Trophoblast cell (in vitro differentiated cells and primary cell): ENCODE measurements around the gene CEACAM4.
A peak's percentile ranks its signal among the peaks of the same experiment; 100 is the strongest.

Experiments
- DNase-seq, 2 donors: peaks; one replicate each; pipeline ENCODE4 v3.0.0-alpha.2; 2016
- H2AFZ ChIP-seq: 2 replicates; pipeline ENCODE4 v1.6.1; 2013; ENCODE audit warnings: low read length, moderate library complexity, mild to moderate bottlenecking; ENCODE audit not compliant: insufficient read depth, poor library complexity
- H2AK5ac ChIP-seq: 2 replicates; pipeline ENCODE4 v1.6.1; 2013; ENCODE audit warnings: mild to moderate bottlenecking, low read length
- H2BK120ac ChIP-seq: 2 replicates; pipeline ENCODE4 v1.6.1; 2013; ENCODE audit warnings: low read length, mild to moderate bottlenecking, moderate library complexity; ENCODE audit not compliant: insufficient read depth, poor library complexity
- H2BK12ac ChIP-seq: 2 replicates; pipeline ENCODE4 v1.6.1; 2013; ENCODE audit warnings: mild to moderate bottlenecking, low read length, moderate library complexity
- H2BK5ac ChIP-seq: 2 replicates; pipeline ENCODE4 v1.6.1; 2013; ENCODE audit warnings: low read length, low read depth, moderate library complexity, mild to moderate bottlenecking; ENCODE audit not compliant: poor library complexity
- H3K14ac ChIP-seq: 2 replicates; pipeline ENCODE4 v1.6.1; 2013; ENCODE audit warnings: mild to moderate bottlenecking, low read length
- H3K18ac ChIP-seq: 2 replicates; pipeline ENCODE4 v1.6.1; 2013; ENCODE audit warnings: mild to moderate bottlenecking, low read length
- H3K23ac ChIP-seq: 2 replicates; pipeline ENCODE4 v1.6.1; 2013; ENCODE audit warnings: low read length
- H3K27ac ChIP-seq: 2 replicates; pipeline ENCODE4 v1.5.1; 2013; ENCODE audit warnings: low read depth, mild to moderate bottlenecking, inconsistent platforms, low read length, moderate library complexity
- H3K27me3 ChIP-seq: 2 replicates; pipeline ENCODE4 v1.6.1; 2013; ENCODE audit warnings: inconsistent platforms, mild to moderate bottlenecking, low read length, moderate library complexity; ENCODE audit not compliant: insufficient read depth
- H3K36me3 ChIP-seq, 2 experiments: 1 replicate in 1 of 2; 2 replicates in 1 of 2; pipeline ENCODE4 v1.6.1; 2013; ENCODE audit warnings: low read length in 2 of 2, mild to moderate bottlenecking in 2 of 2, moderate library complexity in 1 of 2; ENCODE audit not compliant: insufficient read depth in 2 of 2, control insufficient read depth in 1 of 2
- H3K4ac ChIP-seq: 2 replicates; pipeline ENCODE4 v1.6.1; 2013; ENCODE audit warnings: low read depth, mild to moderate bottlenecking, low read length, moderate library complexity
- H3K4me1 ChIP-seq, 2 experiments: 1 replicate in 1 of 2; 2 replicates in 1 of 2; pipeline ENCODE4 v1.6.1; 2013; ENCODE audit warnings: low read length in 2 of 2, mild to moderate bottlenecking in 2 of 2, moderate library complexity in 1 of 2; ENCODE audit not compliant: insufficient read depth in 2 of 2, control insufficient read depth in 1 of 2
- H3K4me2 ChIP-seq: 2 replicates; pipeline ENCODE4 v1.6.1; 2013; ENCODE audit warnings: inconsistent platforms, mild to moderate bottlenecking, low read length, moderate library complexity
- H3K4me3 ChIP-seq: 2 replicates; pipeline ENCODE4 v1.5.1; 2013; ENCODE audit warnings: mild to moderate bottlenecking, low read depth, low read length, inconsistent platforms
- H3K79me1 ChIP-seq: one replicate; pipeline ENCODE4 v1.6.1; 2013; ENCODE audit warnings: low read length
- H3K79me2 ChIP-seq: 2 replicates; pipeline ENCODE4 v1.6.1; 2013; ENCODE audit warnings: low read length, mild to moderate bottlenecking; ENCODE audit not compliant: control insufficient read depth, insufficient read depth, poor library complexity
- H3K9ac ChIP-seq: 2 replicates; pipeline ENCODE4 v1.6.1; 2013; ENCODE audit warnings: mild to moderate bottlenecking, low read length
- H3K9me3 ChIP-seq: 2 replicates; pipeline ENCODE4 v1.6.1; 2013; ENCODE audit warnings: low read depth, mild to moderate bottlenecking, control low read depth, inconsistent platforms, low read length; ENCODE audit not compliant: insufficient read depth
- H4K12ac ChIP-seq: 2 replicates; pipeline ENCODE4 v1.6.1; 2013; ENCODE audit warnings: low read depth, mild to moderate bottlenecking, low read length, moderate library complexity
- H4K8ac ChIP-seq: 2 replicates; pipeline ENCODE4 v1.6.1; 2013; ENCODE audit warnings: low read depth, mild to moderate bottlenecking, low read length, moderate library complexity
- H4K91ac ChIP-seq: one replicate; pipeline ENCODE4 v1.6.1; 2013; ENCODE audit warnings: low read depth, mild to moderate bottlenecking, low read length, moderate library complexity
- WGBS: extraction: QIAGEN DNeasy Blood & Tissue Kit; methylation state at CpG from one replicate; pipeline ENCODE4 v1.1.7; 2013; ENCODE audit warnings: missing lambda C conversion rate; ENCODE audit not compliant: insufficient read length, insufficient coverage; ENCODE audit errors: extremely low coverage; 5-methylcytosine and 5-hydroxymethylcytosine counted together

CEACAM4 gene

DNA sequence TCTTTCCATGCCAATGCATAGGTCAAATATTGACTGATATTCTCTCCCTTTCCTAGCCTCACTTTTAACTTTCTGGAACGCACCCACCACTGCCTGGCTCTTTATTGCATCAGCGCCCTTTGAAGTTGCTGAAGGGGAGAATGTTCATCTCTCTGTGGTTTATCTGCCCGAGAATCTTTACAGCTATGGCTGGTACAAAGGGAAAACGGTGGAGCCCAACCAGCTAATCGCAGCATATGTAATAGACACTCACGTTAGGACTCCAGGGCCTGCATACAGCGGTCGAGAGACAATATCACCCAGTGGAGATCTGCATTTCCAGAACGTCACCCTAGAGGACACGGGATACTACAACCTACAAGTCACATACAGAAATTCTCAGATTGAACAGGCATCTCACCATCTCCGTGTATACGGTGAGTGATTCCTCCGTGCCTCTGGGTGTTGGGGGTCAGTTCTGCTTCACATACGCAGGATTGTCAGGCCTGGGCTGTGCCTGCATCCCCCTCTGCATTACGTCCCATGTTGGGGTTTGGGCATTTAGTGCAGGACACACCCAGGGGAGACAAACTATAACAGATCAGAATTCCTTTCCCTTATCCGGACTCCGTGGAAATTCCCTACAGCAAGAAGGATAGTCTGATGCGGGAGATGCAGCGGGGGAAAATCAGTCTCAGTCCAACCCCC is 49.6 kb downstream of the CEACAM4 start:
- H3K79me1 ChIP-seq = no peaks in the 10 kb centered on the region
- H2AK5ac ChIP-seq = no peak overlapping the region
- H4K91ac ChIP-seq = no peak overlapping the region
- H3K4me2 ChIP-seq = no peak overlapping the region
- H2BK12ac ChIP-seq = no peak overlapping the region
- H3K27me3 ChIP-seq = no peaks in the 10 kb centered on the region
- H2BK120ac ChIP-seq = no peak overlapping the region
- no peaks in the 10 kb centered on the region for H3K36me3 ChIP-seq
- no peak overlapping the region for H3K27ac ChIP-seq
- DNase-seq = no peak
- no peak overlapping the region for H3K18ac ChIP-seq
- no peak overlapping the region for H2AFZ ChIP-seq
- no peak overlapping the region for H3K9ac ChIP-seq
- H4K8ac ChIP-seq = no peak overlapping the region
- H3K23ac ChIP-seq = no peak overlapping the region
- WGBS = no CpG with 5 or more reads among the region's 19 CpGs
- H3K4ac ChIP-seq = no peak overlapping the region
- peaks cover 37% of the 10 kb centered on the region for H3K9me3 ChIP-seq
- H3K4me3 ChIP-seq = no peak overlapping the region
- no peak overlapping the region for H2BK5ac ChIP-seq
- no peak overlapping the region for H3K14ac ChIP-seq
- no peaks in the 10 kb centered on the region for H3K4me1 ChIP-seq
- H3K79me2 ChIP-seq = no peaks in the 10 kb centered on the region
- H4K12ac ChIP-seq = no peak overlapping the region

DNA sequence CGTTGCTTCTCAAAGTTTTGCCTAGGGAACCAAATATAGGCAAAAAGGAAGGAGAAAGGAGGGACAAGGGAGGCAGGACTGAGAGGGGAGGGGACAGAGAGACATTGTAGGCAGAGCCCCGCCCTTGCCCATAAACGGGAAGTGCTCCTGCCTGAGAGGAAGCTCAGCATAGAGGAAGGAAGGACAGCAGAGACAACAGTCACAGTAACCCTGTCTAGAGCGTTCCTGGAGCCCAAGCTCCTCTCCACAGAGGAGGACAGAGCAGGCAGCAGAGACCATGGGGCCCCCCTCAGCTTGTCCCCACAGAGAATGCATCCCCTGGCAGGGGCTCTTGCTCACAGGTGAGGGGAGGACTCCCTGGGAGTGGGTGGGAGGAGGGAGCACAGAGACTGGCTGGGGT is 50.9 kb downstream of the CEACAM4 start, which contains the start of gene CEACAM21:
CEACAM21 (plus strand) TSS at position 169 of the 400 bp plus-strand sequence; CDS start at position 278, 109 bp downstream.
- DNase-seq = peak in 1 of 2 donors; percentile 7
- H4K91ac ChIP-seq = no peak within 1 kb of the TSS
- H2BK120ac ChIP-seq = no peak within 1 kb of the TSS
- no peak within 1 kb of the TSS for H2BK5ac ChIP-seq
- H2BK12ac ChIP-seq = no peak within 1 kb of the TSS
- no peaks in the 10 kb centered on the region for H3K4me1 ChIP-seq
- no peaks in the 10 kb centered on the region for H3K36me3 ChIP-seq
- H3K14ac ChIP-seq = no peak within 1 kb of the TSS
- H3K4ac ChIP-seq = no peak within 1 kb of the TSS
- no peak within 1 kb of the TSS for H4K8ac ChIP-seq
- H2AFZ ChIP-seq = no peak within 1 kb of the TSS
- no CpG with 5 or more reads among the region's 4 CpGs for WGBS
- no peaks in the 10 kb centered on the region for H3K79me2 ChIP-seq
- no peak within 1 kb of the TSS for H2AK5ac ChIP-seq
- no peak within 1 kb of the TSS for H3K4me3 ChIP-seq
- no peaks in the 10 kb centered on the region for H3K79me1 ChIP-seq
- no peak within 1 kb of the TSS for H3K27ac ChIP-seq
- peaks cover 34% of the 10 kb centered on the region for H3K9me3 ChIP-seq
- H3K23ac ChIP-seq = no peak within 1 kb of the TSS
- H3K4me2 ChIP-seq = no peak within 1 kb of the TSS
- H3K9ac ChIP-seq = no peak within 1 kb of the TSS
- H3K18ac ChIP-seq = no peak within 1 kb of the TSS
- H4K12ac ChIP-seq = no peak within 1 kb of the TSS
- no peaks in the 10 kb centered on the region for H3K27me3 ChIP-seq

DNA sequence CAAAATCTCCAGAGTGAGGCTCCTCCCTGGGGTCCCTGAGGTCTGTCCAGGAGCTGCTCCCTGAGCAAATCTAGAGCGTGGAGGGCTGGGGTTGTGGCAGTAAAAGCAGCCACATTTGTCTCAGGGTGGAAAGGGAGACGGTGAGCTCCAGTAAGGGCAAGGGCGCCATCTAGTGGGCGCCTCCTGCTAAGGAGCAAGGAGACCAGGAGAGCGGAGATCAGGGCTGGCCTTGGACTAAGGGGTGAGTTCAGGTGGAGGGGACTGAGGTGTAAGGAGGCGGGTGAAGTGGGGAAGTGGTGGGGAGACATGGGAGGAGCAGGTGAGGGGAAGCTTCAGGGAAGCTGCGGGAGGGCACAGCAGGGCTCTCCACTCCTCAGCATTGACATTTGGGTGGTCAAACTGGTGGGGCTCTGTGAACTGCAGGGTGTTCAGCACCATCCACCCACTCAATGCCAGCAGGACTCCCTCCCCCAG is 56.2 kb downstream of the CEACAM4 start:
- Histone ChIP-seq H3K4me2 (no peak overlapping the region), H3K27ac (no peak overlapping the region), H3K9me3 (peaks cover 3% of the 10 kb centered on the region), H4K12ac (no peak overlapping the region), H4K91ac (no peak overlapping the region), H3K4me3 (no peak overlapping the region), H3K14ac (no peak overlapping the region), H3K36me3 (no peaks in the 10 kb centered on the region), H2AK5ac (no peak overlapping the region), H2BK12ac (no peak overlapping the region), H2BK120ac (no peak overlapping the region), H3K9ac (no peak overlapping the region), H3K4me1 (no peaks in the 10 kb centered on the region), H2AFZ (no peak overlapping the region), H2BK5ac (no peak overlapping the region), H3K23ac (no peak overlapping the region), H3K79me1 (no peaks in the 10 kb centered on the region), H4K8ac (no peak overlapping the region), H3K79me2 (no peaks in the 10 kb centered on the region), H3K18ac (no peak overlapping the region), H3K27me3 (peaks cover 2% of the 10 kb centered on the region), H3K4ac (no peak overlapping the region)
- no CpG with 5 or more reads among the region's 7 CpGs for WGBS
- DNase-seq = peak; percentile 60 to 84

DNA sequence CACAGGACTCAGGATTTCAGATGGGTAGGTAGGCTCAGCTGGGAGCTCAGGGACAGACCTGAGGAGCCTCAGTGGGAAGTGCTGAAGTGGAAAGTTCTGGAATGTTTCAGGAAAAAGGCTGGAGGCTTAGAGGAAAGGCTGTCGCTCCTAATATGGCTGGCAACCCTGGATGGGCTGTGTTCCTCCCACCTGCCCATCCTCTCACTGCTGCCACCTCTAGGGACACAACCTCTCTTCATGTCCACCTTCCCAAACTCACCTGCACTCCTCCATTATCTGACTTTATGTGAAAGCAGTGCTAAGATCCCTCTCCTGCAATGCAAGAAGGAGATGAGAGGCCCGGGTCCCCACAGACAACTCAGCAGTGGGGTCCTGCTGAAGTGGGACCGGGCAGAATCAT is 56.7 kb downstream of the CEACAM4 start:
- DNase-seq = no peak

More for the DNA sequence above, 56.7 kb downstream of the CEACAM4 start:
- Histone ChIP-seq H2AFZ (no peak overlapping the region), H3K36me3 (no peaks in the 10 kb centered on the region), H3K9me3 (no peaks in the 10 kb centered on the region), H3K9ac (no peak overlapping the region), H2BK12ac (no peak overlapping the region), H3K27me3 (peaks cover 7% of the 10 kb centered on the region), H2AK5ac (no peak overlapping the region), H3K27ac (no peak overlapping the region), H2BK120ac (no peak overlapping the region), H3K4me2 (no peak overlapping the region), H4K12ac (no peak overlapping the region), H3K4me1 (no peaks in the 10 kb centered on the region), H3K23ac (no peak overlapping the region), H3K18ac (no peak overlapping the region), H4K91ac (no peak overlapping the region), H3K4me3 (no peak overlapping the region), H4K8ac (no peak overlapping the region), H3K4ac (no peak overlapping the region), H3K14ac (no peak overlapping the region), H2BK5ac (no peak overlapping the region), H3K79me2 (no peaks in the 10 kb centered on the region), H3K79me1 (no peaks in the 10 kb centered on the region)
- no CpG with 5 or more reads among the region's 3 CpGs for WGBS
